ENCODE measurements around the gene LINGO4. TPM values are rescaled to one million over a fixed set of nuclear protein-coding genes. Genes with fewer than 3 reads are reported as not detected.
"Not testable (repeated sequence)": the region's sequence is repeated elsewhere in the genome, so short reads cannot be mapped to it uniquely, and the experiment has no call there.

LINGO4 gene
- polyA plus RNA-seq, 1 donor (not counting 4 experiments of a cell fraction or from before 2014, with no cell fraction given) = not detected

GRCh38 chr1:151768351-151769066 lies 36.7 kb downstream of the LINGO4 start:
- H3K9me1 ChIP-seq (ENCODE audit: control insufficient read depth, extremely low read depth, insufficient read depth, low read length); H3K9me3 ChIP-seq (ENCODE audit: control insufficient read depth, low read depth, low read length); H3K36me3 ChIP-seq (ENCODE audit: control insufficient read depth in 2 of 2, extremely low read depth in 1 of 2, insufficient read depth in 2 of 2, low read length in 2 of 2); dilution Hi-C loops (cut with MboI; ENCODE audit: extremely low pct_ligation_motif_present, low sequenced_read_pairs); H4K20me1 ChIP-seq (ENCODE audit: control insufficient read depth, extremely low read depth, insufficient read depth, low read length); H3K27me3 ChIP-seq (ENCODE audit: control insufficient read depth, extremely low read depth, insufficient read depth, low read length); DNase-seq (ENCODE audit: low read depth, low spot score); H3K79me2 ChIP-seq (ENCODE audit: control insufficient read depth, insufficient read depth, low read length); H3K9ac ChIP-seq (ENCODE audit: control insufficient read depth, extremely low read depth, insufficient read depth, low read length): not testable (repeated sequence)
- H3K4me1 ChIP-seq (ENCODE audit: control insufficient read depth, extremely low read depth, insufficient read depth, low read length) = peaks cover 22% of the 10 kb centered on the region
- peak overlapping the region; percentile 57 for H3K27ac ChIP-seq (ENCODE audit: control insufficient read depth, insufficient read depth, low read length)
- H2AFZ ChIP-seq (ENCODE audit: control insufficient read depth, low read length) = peak overlapping the region; percentile 3
- peak overlapping the region in 1 of 3 experiments; percentile 10 for H3K4me3 ChIP-seq (ENCODE audit: control insufficient read depth in 2 of 3, extremely low read depth in 1 of 3, insufficient read depth in 2 of 3, low read depth in 1 of 3, low read length in 3 of 3)
- peak overlapping the region; percentile 81 for H3K4me2 ChIP-seq (ENCODE audit: control insufficient read depth, extremely low read depth, insufficient read depth, low read depth, low read length)
- peak; percentile 53 for FAIRE-seq

- peaks cover 8% of the 10 kb centered on the region in 2 experiments for H3K36me3 ChIP-seq (ENCODE audit: control insufficient read depth in 2 of 2, extremely low read depth in 1 of 2, insufficient read depth in 2 of 2, low read length in 2 of 2)
- no peaks in the 10 kb centered on the region for H3K27me3 ChIP-seq (ENCODE audit: control insufficient read depth, extremely low read depth, insufficient read depth, low read length)
- TF ChIP-seq CTCF (optimal IDR thresholded peaks at IDR 0.05 in 1 of 3, IDR thresholded peaks at IDR 0.05 in 1 of 3, conservative IDR thresholded peaks at IDR 0.05 in 1 of 3; ENCODE audit: extremely low read depth in 1 of 3, insufficient read depth in 2 of 3, low read length in 3 of 3) (no peak), EZH2 (IDR thresholded peaks at IDR 0.05; ENCODE audit: low read length) (no peak)
- no peak for FAIRE-seq
- no peaks in the 10 kb centered on the region for H3K9me1 ChIP-seq (ENCODE audit: control insufficient read depth, extremely low read depth, insufficient read depth, low read length)
- H4K20me1 ChIP-seq (ENCODE audit: control insufficient read depth, extremely low read depth, insufficient read depth, low read length) = no peaks in the 10 kb centered on the region
- H3K4me2 ChIP-seq (ENCODE audit: control insufficient read depth, extremely low read depth, insufficient read depth, low read depth, low read length) = peak overlapping the region; percentile 99
- H3K4me1 ChIP-seq (ENCODE audit: control insufficient read depth, extremely low read depth, insufficient read depth, low read length) = peaks cover 35% of the 10 kb centered on the region
- dilution Hi-C loops (cut with MboI; ENCODE audit: extremely low pct_ligation_motif_present, low sequenced_read_pairs) = no loop called here
- DNase-seq (ENCODE audit: low read depth, low spot score) = no peak
- H3K4me3 ChIP-seq (ENCODE audit: control insufficient read depth in 2 of 3, extremely low read depth in 1 of 3, insufficient read depth in 2 of 3, low read depth in 1 of 3, low read length in 3 of 3) = peak overlapping the region; percentile 69 to 96 (median 86)
- H3K9me3 ChIP-seq (ENCODE audit: control insufficient read depth, low read depth, low read length) = no peaks in the 10 kb centered on the region
- H2AFZ ChIP-seq (ENCODE audit: control insufficient read depth, low read length) = peak overlapping the region; percentile 98
- peak overlapping the region; percentile 94 for H3K9ac ChIP-seq (ENCODE audit: control insufficient read depth, extremely low read depth, insufficient read depth, low read length)
- peaks cover 8% of the 10 kb centered on the region for H3K79me2 ChIP-seq (ENCODE audit: control insufficient read depth, insufficient read depth, low read length)
- H3K27ac ChIP-seq (ENCODE audit: control insufficient read depth, insufficient read depth, low read length) = peak overlapping the region; percentile 91
These were observed 41.2 kb downstream of the LINGO4 start for GRCh38 chr1:151763990-151764389.

All from keratinocyte (primary cell).